Astrocyte of the hippocampus (primary cell): ENCODE results near the gene FAM107B.
A peak's percentile ranks its signal among the peaks of the same experiment; 100 is the strongest.
"Not testable (repeated sequence)": the region's sequence is repeated elsewhere in the genome, so short reads cannot be mapped to it uniquely, and the experiment has no call there.

Experiments used
- DNase-seq: peaks from one replicate; pipeline ENCODE4 v3.0.0; 2011; ENCODE audit warnings: low read depth, low spot score

Gene FAM107B

DNA sequence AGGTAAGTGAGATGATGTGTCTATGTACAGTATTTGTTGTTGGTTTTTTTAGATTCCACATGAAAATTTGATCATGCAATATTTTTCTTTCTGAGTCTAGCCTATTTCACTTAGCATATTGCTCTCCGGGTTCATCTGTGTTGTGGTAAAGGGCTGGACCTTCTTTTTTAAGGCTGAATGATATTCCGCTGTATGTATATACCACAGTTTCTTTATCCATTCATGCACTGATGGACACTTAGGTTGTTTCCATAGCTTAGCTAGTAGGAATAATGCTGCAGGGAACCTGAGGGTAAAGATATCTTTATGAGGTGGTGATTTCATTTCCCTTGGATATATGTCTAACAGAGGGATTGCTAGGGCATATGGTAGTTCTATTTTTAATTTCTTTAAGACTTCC lies 80.8 kb downstream of the FAM107B start:
- DNase-seq: no peak

GRCh38 chr10:14692344-14693076 lies 82.2 kb downstream of the FAM107B start:
- DNase-seq: no peak

DNA sequence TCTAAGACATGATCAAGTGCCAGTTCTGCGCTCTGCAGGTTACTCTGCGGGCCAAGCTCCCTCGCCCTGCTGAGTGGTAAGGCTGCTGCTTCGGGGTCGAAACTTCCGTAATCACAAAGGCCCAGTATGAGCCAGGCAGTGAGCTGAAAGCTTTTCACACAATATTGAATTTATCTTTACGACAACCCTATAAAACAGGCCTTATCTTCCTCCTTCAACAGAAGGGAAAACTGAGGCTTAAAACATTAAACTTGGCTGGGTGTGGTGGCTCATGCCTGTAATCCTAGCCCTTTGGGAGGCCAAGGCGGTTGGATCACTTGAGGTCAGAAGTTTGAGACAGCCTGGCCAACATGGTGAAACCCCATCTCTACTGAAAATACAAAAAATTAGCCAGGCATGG lies 83.3 kb downstream of the FAM107B start:
- no peak for DNase-seq

DNA sequence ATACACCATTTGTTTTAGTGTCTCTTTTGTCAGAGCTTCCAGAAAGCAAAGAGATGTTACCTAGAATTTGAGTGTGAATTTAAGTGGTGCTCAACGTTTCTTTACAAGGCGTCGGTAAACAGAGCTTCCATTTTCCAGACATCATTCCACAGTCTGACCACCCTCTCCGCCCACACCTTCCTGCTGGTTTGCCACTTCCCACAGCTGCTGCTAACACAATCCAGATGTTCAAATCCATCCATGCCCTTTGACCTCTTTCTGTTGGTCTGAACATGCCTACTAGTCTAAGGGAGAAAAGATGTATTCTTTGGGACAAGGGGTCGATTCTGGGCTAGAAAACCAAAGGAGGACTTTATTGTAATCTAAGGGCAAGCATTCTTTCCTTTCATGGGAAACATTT lies 86.1 kb downstream of the FAM107B start:
- DNase-seq: no peak

DNA sequence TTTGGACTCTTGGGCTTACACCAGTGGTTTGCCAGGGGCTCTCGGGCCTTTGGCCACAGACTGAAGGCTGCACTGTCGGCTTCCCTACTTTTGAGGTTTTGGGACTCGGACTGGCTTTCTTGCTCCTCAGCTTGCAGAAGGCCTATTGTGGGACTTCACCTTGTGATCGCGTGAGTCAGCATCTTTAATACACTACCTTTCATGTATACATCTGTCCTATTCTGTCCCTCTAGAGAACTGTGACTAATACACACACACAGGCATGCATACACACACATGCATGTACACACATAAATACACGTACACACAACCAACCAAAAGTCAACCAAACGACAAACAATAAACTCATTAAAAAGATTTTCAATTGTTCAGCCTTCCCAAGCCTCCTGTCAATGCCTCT lies 86.5 kb downstream of the FAM107B start:
- not testable (repeated sequence) for DNase-seq

DNA sequence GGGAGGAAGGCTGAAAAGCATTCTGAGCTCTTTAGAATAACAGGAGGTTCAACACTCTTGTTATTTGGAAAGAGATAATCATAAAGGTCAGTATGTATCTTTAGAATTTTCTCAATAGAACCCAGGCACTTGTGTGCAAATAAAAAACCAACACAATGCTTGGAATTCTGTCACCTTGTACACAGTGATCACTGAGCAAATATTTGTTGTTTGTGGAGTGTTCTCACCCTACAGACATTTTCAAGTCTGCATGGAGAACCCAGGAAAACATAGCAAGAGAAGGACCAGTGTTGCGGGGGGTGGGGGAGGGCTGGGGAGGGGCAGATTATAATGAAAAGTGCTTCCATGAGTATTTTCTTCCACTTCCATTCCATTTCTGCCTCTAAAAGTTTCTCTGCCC lies 87.4 kb downstream of the FAM107B start:
- no peak for DNase-seq

DNA sequence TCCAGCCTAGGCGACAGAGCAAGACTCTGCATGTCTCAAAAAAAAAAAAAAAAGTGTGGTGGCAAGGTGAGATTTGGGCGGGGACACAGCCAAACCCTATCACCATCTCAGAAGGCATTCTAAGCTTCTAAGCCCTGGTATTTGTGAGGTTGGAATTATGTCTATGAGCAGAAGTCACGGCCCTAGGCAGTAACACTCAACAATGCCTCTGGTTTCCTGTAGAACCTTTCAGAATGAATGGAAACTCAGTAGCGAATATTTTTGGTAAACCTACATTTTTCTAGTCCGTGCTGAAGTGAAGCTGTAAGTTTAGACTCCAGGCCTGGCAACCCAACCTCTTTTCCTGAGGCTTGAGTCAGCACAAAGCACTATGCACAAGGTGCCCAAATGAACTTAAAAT lies 88.3 kb downstream of the FAM107B start:
- no peak for DNase-seq

GRCh38 chr10:14684354-14684753 lies 90.3 kb downstream of the FAM107B start:
- no peak for DNase-seq

DNA sequence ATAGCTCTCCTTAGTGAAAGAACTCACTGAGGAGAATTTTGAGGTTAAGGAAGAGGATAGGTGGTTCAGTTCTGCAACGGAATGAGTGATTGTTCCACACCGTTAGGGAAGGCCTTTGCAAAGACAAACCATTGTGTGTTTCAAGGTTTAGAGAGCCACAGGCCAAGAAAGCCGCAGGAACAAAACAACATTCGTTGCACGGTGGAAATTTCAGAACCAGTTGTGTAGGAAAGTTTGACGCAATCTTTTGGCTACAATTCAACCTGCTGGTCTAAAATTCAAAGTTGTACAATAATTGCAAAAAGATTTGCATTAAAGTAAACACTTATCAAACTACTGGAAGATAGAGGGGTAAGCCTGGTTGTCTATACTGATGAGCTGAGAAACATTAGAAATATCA lies 91.4 kb downstream of the FAM107B start:
- DNase-seq: no peak

DNA sequence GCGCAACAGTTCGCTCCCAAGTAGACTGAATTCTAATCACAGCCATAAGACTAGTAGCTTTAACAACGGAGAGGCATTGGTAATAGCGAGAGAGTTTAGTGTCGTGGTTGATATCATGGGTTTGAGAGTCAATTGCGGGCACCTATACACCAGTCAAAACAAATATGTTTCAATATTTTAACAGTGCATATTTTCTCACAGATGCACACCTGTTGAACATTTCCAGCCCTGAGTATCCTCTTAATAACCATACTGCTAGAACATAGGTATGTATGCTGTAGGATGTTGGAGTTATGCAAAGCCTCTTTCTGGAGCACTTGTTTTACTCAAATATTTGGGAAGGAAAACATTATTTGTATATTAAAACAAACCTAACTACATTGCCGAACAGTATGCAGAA lies 92.9 kb downstream of the FAM107B start:
- DNase-seq: no peak

DNA sequence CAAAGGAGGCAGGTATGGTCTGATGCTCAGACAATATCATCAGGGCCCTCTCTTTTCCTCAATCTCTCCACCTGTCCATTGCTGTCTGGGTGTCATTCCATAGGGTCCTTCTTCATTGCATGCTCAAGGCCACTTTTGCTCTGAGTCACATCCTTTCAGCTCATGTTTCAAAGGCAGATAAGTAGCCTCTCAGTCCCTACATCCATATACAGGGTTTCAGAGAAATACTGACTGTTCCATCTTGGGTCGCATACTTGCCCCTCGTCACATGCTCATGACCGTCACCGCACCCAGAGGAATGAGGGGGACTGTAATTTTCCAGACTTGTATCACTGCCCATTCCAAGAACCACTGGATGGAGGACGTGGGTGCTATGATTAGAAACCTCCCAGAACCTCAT lies 93.4 kb downstream of the FAM107B start:
- no peak for DNase-seq

GRCh38 chr10:14678637-14679036 lies 96.1 kb downstream of the FAM107B start:
- no peak for DNase-seq

GRCh38 chr10:14676732-14677131 lies 98.0 kb downstream of the FAM107B start:
- DNase-seq: no peak

DNA sequence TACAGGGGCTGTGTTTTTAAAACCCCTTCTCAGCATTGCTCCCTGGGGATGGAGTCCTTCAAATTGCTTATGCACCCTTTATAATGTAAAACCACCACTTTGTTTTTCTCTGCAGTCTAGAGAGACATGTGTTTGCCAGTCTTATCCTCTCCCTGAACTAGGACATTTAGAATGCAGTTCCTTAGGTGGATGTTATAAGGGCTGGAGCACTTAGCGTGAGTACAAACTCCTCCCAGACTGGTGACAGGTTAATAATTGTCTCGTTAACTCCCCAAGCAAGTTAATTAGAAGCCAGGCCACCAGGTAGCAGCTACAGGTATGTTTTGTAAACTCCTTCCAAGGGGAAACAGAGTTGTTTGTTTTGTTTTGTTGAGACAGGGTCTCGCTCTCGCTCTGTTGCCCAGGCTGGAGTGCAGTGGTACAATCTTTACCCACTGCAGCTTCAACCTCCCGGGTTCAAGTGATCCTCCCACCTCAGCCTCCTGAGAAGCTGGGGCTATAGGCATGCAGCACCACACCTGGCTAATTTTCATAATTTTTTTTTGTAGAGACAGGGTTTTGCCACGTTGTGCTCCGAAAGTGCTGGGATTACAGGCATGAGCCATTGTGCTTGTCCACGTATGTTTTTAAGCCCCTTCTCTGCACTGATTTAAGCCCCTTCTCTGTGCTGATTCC lies 100.2 kb downstream of the FAM107B start:
- no peak for DNase-seq

DNA sequence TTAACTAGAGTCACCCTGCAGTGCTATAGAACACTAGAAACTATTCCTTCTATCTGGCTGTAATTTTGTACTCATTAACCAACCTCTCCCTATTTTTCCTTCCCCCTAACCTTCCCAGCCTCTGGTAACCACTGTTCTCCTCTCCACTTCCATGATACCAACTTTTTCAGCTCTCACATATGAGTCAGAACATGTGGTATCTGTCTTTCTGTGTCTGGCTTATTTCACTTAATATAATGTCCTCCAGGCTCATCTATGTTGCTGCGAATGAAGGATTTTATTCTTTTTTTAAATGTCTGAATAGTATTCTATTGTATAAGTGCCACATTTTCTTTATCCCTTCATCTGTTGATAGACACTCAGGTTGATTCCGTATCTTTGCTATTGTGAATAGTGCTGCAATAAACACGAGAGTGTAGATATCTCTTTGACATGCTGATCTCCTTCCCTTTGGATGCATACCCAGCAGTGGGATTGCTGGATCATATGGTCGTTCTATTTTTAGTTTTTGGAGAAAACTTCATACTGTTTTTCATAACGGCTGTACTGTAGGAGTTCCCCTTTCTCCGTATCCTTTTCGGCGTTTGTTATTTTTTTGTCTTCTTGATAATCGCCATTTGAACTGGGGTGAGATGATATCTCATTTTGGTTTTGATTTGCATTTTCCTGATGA lies 101.4 kb downstream of the FAM107B start:
- no peak for DNase-seq

- DNase-seq: no peak
These were observed 103.3 kb downstream of the FAM107B start for GRCh38 chr10:14671386-14671831.

- no peak for DNase-seq
These were observed 104.0 kb downstream of the FAM107B start for GRCh38 chr10:14670551-14671240.

DNA sequence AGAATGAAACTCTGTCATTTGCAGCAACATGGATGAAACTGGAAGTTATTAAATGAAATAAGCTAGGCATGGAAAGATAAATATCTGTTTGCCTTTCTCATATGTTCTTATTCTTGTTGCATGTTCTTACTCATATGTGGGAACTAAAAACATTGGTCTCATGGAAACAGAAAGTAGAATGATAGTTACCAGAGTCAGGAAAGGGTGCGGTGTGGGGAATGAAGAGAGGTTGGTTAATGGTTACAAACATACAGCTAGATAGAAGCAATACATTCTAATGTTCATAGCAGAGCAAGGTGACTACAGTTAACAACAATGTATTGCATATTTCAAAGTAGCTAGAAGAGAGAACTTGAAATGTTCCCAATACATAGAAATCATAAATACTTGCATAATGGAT lies 105.1 kb downstream of the FAM107B start:
- no peak for DNase-seq

GRCh38 chr10:14667781-14668180 lies 106.9 kb downstream of the FAM107B start:
- no peak for DNase-seq

DNA sequence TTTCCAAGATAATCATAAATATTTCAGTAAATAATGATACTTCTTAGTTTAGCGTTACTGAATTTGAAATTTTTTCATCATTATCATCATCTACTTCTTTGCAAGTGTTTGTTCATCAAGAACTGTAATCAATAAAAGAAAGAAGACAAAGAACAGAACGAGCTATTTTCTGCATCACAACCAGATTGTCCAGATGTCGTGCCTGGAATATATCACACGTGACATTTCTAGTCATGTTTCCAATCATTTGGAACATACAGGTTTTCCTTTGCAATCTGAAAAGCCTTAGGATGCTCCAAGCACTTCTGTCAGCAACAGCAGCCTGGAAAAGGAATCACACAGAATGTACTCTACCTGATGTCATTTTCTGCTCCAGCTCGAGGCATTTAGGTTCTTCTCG lies 107.4 kb downstream of the FAM107B start:
- DNase-seq: no peak

DNA sequence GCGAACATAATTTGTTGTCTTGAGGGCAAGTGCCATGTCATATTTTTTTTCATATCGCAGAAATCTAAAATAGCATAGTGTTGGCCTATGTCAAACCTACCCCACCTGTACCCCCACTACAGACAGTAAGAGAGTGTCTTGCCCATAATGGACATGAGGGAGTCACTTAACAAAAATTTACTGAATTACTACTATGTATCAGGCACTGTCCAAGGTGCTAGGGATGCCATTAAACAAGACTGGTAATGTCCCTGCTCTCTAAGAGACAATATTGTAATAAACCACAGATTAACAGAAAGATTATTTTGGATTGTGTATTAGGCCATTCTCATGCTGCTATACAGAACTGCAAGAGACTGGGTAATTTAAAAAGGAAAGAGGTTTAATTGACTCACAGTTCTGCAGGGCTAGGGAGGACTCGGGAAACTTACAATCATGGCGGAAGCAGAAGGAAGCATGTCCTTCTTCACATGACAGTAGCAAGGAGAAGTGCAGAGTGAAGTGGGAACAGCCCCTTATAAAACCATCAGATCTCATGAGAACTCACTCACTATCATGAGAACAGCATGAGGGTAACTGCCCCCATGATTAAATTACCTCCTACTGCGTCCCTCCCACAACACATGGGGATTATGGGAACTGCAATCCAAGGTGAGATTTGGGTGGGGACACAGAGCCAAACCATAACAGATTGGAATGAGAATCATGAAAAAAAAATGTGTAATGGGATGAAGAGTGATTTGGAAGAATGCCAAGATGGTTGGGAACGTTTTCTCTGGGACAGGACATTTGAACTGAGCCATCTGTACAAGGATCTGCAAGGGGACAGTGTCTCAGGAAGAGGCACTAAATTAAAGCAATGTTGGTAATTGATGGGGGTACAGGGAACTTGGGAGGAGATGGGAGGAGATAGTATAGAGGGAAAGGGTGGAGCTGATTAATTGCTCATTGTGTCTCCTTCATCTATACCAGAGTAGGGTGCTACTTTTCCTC lies 108.5 kb downstream of the FAM107B start:
- DNase-seq: peak; percentile 17
